Mesothelial cell of epicardium (in vitro differentiated cells): ENCODE measurements around the gene RFX3. TPM values are rescaled to one million over a fixed set of nuclear protein-coding genes. Genes with fewer than 3 reads are reported as not detected.
A peak's percentile ranks its signal among the peaks of the same experiment; 100 is the strongest.

Experiments used
- DNase-seq, 2 experiments: peaks; one replicate each; pipeline ENCODE4 v3.0.0; 2021; ENCODE audit warnings: low spot score in 2 of 2; ENCODE audit not compliant: unreplicated experiment in 2 of 2
- H3K27ac Mint-ChIP-seq: 2 replicates; pipeline ENCODE4 v1.8.0; 2021; ENCODE audit warnings: mixed read lengths
- H3K27me3 Mint-ChIP-seq: 2 replicates; pipeline ENCODE4 v1.8.0; 2021; ENCODE audit warnings: low read depth, mixed read lengths
- H3K36me3 Mint-ChIP-seq: 2 replicates; pipeline ENCODE4 v1.8.0; 2021; ENCODE audit warnings: mixed read lengths
- H3K4me1 Mint-ChIP-seq: 2 replicates; pipeline ENCODE4 v1.8.0; 2021; ENCODE audit warnings: mixed read lengths
- H3K4me3 Mint-ChIP-seq: 2 replicates; pipeline ENCODE4 v1.8.0; 2021; ENCODE audit warnings: mild to moderate bottlenecking, moderate library complexity, mixed read lengths
- H3K9me3 Mint-ChIP-seq: 2 replicates; pipeline ENCODE4 v1.8.0; 2021; ENCODE audit warnings: mixed read lengths
- total RNA-seq: library from RNA; stranded (reverse); gene quantifications from 3 replicates; pipeline ENCODE4 v1.2.1, GENCODE V29; 2021
- TF ChIP-seq, protein P1 (sequence below): fragments of 200-600 bp; sonication (generic); IDR thresholded peaks from one replicate; pipeline ENCODE4 v1.5.0; 2021; ENCODE audit warnings: antibody characterized with exemption; ENCODE audit not compliant: unreplicated experiment

Gene RFX3
- total RNA-seq, 1 donor from 2014 or later = 42.5 TPM

DNA sequence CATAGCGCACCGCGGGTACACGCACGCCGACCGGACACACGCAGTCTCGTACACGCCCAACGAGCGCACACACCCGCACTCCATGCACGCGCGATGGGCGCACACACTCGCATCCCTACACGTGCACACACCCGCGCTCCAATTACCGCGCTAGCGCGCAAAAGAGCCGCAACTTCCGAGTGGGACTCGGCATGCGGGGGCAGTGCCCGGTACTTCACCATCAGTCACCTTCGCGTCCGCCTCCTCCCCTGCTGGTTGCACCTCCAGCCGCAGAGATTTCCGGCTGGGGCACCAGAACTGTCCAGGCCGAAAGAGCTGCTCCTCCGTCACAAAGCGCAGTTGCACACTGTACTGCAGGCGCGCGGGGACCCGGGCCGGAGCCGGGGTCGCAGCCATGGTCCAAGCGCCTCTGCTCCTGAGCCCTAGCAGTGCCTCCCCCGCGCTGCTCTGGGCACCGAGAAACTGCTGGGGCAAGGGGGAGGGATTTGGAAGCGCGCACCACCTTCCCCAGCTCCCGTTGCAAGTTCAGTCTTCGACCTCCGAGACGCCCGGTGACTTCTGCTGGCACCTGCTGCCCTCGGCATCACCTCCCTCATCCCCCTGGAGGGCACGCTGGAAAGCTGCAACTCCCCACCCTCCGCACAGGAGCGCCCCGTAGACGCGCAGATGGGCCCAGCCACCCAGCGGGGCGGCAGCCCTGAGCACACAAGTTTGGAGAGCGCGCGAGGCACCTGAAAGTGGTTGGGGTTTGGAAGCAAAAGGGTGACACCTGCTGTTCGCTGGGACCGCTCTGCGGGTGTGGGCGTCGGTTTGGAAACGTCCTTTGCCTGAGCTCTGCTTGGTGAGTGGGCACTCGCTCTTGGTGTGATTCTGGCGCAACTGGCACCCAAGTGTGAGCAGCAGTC lies 344.5 kb downstream of the RFX3 start:
- H3K4me3 Mint-ChIP-seq = peak overlapping the region; percentile 76
- H3K36me3 Mint-ChIP-seq = no peaks in the 10 kb centered on the region
- peaks cover 52% of the 10 kb centered on the region for H3K27me3 Mint-ChIP-seq
- TF ChIP-seq, protein P1, sequence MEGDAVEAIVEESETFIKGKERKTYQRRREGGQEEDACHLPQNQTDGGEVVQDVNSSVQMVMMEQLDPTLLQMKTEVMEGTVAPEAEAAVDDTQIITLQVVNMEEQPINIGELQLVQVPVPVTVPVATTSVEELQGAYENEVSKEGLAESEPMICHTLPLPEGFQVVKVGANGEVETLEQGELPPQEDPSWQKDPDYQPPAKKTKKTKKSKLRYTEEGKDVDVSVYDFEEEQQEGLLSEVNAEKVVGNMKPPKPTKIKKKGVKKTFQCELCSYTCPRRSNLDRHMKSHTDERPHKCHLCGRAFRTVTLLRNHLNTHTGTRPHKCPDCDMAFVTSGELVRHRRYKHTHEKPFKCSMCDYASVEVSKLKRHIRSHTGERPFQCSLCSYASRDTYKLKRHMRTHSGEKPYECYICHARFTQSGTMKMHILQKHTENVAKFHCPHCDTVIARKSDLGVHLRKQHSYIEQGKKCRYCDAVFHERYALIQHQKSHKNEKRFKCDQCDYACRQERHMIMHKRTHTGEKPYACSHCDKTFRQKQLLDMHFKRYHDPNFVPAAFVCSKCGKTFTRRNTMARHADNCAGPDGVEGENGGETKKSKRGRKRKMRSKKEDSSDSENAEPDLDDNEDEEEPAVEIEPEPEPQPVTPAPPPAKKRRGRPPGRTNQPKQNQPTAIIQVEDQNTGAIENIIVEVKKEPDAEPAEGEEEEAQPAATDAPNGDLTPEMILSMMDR = peak; percentile 46
- H3K4me1 Mint-ChIP-seq = peaks cover 16% of the 10 kb centered on the region
- peak; percentile 51 to 73 for DNase-seq
- no peak overlapping the region for H3K27ac Mint-ChIP-seq
- no peaks in the 10 kb centered on the region for H3K9me3 Mint-ChIP-seq

DNA sequence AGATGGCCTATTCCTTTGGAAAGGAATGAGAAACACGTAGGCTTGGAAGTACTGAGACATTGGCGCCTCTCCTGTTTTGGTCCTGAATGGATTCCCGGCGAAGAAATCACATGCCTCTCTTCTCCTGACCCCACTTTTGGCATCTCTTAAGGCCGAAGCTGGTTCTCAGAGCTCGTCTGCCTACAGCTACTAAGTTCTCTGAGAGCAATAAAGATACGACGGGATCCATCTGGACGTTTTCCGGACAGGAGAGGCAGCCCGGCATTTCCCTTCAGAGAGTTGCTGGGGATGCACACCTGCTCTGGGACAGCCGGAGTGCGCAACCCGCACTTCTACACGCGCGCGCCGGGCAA lies 345.1 kb downstream of the RFX3 start:
- no peaks in the 10 kb centered on the region for H3K9me3 Mint-ChIP-seq
- H3K4me1 Mint-ChIP-seq = peaks cover 18% of the 10 kb centered on the region
- TF ChIP-seq, protein P1 = no peak
- no peak for DNase-seq
- no peak overlapping the region for H3K27ac Mint-ChIP-seq
- peak overlapping the region; percentile 76 for H3K4me3 Mint-ChIP-seq
- peaks cover 46% of the 10 kb centered on the region for H3K27me3 Mint-ChIP-seq
- no peaks in the 10 kb centered on the region for H3K36me3 Mint-ChIP-seq

DNA sequence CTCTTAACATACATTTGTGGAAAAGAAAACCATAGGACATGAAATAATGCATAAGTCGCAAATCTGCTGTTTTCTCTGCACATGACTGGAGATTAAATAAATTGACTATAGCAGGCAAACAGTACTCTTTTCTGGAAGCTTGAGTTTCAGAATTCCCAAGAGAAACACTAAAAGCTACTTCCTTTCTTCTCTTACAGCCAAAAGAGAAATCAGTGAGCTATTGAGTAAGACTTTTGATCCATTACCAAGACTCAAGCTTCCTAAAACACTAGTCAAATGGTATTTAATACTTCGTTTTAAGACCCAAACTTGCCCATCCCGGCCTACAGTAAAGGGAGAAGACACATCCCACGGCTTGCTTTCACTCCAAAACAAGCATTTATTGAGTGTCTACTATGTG lies 346.1 kb downstream of the RFX3 start:
- Mint-ChIP-seq H3K36me3 (no peaks in the 10 kb centered on the region), H3K27me3 (peaks cover 42% of the 10 kb centered on the region), H3K27ac (no peak overlapping the region), H3K4me1 (peaks cover 21% of the 10 kb centered on the region), H3K9me3 (no peaks in the 10 kb centered on the region), H3K4me3 (no peak overlapping the region)
- no peak for DNase-seq
- TF ChIP-seq, protein P1 = no peak

DNA sequence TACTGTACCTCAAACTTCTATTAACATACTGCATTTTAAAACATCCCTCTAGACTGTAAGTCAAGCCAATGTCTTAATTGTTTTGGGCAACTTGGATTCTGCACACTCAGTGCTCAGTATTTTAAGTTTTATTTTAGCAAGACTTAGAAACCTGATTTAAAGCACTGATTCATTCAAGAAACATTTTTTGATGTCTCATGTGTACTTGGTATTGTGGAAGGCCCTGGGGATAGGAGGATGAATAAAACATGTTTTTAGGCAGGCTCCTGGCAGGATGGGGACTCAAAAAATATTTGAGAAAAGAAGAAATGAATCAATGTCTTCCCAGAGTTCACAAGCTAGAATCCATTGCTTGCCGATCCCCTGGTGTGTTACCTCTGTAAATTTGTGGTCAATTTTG lies 347.9 kb downstream of the RFX3 start:
- Mint-ChIP-seq H3K27ac (no peak overlapping the region), H3K36me3 (no peaks in the 10 kb centered on the region), H3K4me3 (no peak overlapping the region), H3K27me3 (peaks cover 33% of the 10 kb centered on the region), H3K9me3 (no peaks in the 10 kb centered on the region), H3K4me1 (peaks cover 21% of the 10 kb centered on the region)
- TF ChIP-seq, protein P1 = no peak
- no peak for DNase-seq

DNA sequence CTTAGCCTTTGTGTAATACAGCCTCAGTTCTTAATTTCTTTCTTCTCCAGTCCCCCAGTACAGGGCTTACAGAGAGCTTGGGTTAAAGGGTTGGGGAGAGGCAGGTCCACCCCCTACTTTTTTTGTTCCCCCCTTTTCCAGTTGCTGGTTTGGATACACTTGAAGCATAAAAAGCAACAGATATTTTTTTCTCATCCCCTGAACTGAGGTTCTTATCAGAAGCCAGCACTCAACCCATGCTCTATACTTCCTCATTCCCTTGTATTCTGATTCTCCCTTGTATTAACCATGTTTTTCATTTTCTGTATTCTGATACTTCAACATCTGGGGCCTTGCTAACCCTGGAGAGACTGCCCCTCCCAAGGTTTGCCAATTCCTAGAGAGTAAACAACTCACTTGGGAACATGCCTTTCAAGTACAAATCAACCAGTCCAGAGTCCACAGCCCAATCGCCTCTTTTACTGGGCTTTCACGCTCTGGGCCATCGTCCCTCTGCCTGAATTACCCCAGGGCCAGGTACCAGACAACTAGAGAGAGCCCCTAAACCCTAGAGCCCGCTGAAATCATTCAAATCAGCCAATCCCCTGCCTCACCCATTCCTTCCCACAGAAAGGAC lies 348.5 kb downstream of the RFX3 start:
- H3K36me3 Mint-ChIP-seq = no peaks in the 10 kb centered on the region
- no peak overlapping the region for H3K4me3 Mint-ChIP-seq
- TF ChIP-seq, protein P1 = no peak
- peaks cover 27% of the 10 kb centered on the region for H3K27me3 Mint-ChIP-seq
- H3K4me1 Mint-ChIP-seq = peaks cover 21% of the 10 kb centered on the region
- no peak overlapping the region for H3K27ac Mint-ChIP-seq
- no peak for DNase-seq
- no peaks in the 10 kb centered on the region for H3K9me3 Mint-ChIP-seq
